ENCODE data around the gene FLNB.

The FLNB gene

DNA sequence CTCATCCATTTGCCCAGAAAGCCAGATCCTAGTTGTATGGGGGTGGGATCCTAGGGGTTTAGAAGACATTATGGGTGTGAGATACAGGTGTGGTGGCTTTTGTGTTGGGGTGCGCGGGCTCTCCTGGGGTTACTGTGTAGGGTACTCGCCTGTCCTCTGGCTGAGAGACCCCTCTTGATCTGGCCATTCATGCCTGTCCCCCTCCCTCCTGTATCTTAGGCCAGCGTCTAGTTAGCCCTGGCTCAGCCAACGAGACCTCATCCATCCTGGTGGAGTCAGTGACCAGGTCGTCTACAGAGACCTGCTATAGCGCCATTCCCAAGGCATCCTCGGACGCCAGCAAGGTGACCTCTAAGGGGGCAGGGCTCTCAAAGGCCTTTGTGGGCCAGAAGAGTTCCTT, 161.1 kb downstream of the FLNB start:
- DNase-seq = no peak

DNA sequence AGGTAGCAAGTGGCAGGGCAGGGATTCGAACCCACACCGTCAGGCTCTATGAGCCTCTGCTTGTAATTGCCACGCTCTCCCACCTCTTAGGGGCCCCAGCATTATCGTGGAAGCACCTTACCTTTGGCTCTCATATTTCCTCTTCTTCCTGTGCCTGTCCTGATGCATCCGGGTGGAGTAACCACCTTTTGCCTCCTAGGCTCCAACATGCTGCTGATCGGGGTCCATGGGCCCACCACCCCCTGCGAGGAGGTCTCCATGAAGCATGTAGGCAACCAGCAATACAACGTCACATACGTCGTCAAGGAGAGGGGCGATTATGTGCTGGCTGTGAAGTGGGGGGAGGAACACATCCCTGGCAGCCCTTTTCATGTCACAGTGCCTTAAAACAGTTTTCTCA, 162.2 kb downstream of the FLNB start:
- no peak for DNase-seq

DNA sequence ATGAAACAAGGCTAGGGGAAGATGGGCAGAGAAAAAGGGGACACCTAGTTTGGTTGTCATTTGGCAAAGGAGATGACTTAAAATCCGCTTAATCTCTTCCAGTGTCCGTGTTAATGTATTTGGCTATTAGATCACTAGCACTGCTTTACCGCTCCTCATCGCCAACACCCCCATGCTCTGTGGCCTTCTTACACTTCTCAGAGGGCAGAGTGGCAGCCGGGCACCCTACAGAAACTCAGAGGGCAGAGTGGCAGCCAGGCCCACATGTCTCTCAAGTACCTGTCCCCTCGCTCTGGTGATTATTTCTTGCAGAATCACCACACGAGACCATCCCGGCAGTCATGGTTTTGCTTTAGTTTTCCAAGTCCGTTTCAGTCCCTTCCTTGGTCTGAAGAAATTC, 162.9 kb downstream of the FLNB start:
- DNase-seq = no peak

DNA sequence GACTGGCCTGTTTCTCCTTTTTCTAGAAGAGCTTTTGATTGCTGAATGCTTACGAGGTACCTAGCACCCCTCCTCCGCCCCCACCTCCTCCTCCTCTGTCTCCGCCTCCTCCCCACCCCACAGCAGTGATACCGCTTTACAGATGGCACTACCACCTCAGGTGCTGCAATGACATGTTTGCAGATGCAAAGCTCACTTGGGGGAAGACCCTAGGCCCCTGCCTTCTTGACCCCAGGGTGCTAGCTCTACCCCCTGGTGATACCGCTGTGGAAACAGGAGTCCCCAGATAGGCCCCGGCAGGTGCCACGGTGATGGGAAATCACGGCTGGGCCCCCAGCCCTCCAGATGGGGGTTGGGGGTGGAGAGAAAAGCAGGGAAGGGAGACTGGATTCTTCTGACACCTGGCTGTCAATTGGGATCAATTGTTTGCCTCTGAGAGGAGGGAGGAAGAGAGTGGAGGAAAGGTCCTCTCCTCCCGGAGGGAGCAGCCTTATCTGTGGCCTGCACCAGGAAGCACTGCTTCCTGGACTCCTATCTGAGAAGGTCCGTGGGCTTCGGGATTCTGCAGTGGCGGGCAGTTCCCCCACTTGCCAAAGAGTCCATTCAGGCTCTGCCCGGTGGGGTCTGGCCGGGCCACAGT, 164.9 kb downstream of the FLNB start:
- DNase-seq = no peak

DNA sequence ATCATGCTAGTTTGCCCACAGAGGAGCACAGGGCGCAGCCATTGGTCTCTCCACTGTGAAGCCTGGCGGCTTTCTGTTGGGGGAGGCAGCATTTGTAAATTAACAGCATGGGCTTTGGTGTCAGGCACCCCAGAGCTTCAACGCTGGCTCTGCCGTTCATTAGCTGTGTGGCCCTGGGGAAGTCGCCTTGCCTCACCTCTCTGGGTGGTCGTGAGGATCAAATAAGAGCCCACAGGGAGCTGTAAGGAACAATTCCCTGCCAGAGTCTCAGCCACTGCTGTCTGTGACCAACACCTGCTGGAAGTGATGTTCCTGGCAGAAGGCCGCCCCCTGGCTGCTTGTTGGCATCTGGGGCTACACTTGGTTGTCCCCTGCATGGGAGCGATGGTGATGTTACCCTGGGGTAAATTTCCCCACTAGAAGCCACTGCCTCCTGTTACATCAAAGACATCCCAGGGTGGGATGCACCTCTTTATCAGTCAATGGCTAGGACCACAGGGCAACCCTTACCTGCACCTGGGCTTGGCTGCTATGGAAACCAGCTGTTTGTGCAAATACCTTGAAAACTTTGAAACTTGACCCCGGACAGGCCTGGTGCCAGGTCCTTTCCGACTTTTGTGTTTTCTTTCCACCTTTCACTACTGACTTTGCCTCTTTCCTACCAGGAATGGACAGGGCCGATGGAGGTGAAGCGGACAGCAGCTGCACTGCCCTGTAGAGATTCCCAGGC, 165.6 kb downstream of the FLNB start:
- peak; percentile 31 for DNase-seq

DNA sequence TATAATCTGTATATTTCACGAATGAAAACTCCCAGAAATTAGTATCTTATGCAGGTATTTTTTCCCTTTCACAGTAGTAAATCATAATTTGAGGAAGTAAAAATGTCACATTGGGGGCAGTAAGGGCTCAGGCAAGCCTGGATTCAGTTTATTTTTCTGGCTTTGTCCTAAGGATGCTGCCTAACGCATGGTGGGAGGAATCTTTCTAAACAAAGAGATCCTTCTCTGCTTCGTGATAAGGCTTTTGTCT, 166.9 kb downstream of the FLNB start:
- no peak for DNase-seq

DNA sequence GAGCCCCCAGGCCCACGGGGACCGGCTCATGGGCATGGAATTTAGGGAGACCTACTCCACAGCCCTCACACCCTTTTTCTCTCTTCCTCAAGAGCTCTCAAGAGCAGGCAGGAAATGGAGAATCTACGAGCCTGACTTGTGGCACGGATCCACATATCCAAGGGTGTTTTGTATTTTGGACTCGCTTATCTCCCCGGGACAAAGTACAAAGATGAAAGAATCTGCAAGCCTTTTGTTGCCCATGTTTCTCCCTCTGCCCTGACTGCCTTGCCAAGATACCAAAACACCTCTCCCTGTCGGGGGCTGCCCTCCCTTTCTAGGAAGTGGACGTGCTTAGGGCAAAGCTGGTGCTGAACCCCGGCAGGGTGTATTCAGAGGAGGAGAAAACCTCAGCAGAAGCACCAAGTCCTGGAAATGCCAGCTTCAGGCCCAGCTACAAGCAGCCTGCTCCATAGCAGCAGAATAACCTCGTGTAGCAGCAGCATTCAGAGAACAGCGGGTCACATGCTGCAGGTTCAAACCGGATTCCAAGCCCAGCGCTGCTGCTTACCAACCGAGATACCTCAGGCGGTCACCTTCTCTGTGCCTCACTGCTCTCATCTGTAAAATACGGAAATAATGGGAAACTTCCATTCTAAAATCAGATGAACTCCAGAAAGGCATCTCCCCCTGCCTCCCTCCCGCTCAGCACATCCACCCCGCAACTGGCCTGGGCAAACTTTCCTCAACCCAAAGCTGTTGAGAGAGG, 167.4 kb downstream of the FLNB start:
- DNase-seq = no peak

DNA sequence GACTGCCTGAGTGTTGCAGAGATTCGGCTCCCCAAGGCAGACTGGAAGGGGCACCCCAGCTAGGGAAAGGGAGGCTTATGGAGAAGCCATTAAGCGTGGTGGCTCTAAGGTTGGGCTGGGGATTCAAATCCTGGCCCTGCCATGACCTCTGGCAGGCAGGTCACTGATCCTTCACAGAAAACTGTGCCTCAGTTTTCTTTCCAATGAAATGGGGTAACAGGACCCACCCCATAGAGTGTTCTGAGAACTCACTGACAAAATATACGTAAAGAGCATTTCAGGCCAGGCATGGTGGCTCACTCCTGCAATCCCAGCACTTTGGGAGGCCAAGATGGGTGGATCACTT, 167.9 kb downstream of the FLNB start:
- no peak for DNase-seq

DNA sequence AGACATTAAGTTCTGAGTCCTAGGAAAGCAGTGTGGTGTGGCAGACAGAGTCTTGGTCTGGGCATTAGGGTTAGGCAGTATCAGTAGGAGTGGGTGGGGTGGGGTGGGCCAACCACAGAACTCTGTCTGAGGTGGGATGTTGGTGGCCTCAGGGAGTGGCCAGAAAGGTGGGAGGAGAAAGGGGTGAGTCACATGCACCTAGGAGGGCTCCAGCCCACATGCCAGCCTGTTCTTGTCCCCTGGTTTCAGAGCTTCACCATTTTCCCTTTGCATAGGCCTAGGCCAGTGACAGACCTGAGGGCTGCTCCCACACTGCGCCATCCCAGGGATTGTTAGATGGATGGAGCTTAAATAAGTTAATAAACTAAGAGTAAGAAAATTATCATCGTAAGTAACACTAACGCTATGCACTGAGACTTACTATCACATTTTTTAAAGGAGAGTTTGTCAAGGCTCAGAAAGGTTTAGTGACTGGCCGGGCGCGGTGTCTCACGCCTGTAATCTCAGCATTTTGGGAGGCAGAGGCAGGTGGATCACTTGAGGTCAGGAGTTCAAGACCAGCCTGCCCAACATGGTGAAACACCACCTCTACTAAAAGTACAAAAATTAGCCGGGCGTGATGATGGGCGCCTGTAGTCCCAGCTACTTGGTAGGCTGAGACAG, 168.7 kb downstream of the FLNB start:
- DNase-seq = no peak

DNA sequence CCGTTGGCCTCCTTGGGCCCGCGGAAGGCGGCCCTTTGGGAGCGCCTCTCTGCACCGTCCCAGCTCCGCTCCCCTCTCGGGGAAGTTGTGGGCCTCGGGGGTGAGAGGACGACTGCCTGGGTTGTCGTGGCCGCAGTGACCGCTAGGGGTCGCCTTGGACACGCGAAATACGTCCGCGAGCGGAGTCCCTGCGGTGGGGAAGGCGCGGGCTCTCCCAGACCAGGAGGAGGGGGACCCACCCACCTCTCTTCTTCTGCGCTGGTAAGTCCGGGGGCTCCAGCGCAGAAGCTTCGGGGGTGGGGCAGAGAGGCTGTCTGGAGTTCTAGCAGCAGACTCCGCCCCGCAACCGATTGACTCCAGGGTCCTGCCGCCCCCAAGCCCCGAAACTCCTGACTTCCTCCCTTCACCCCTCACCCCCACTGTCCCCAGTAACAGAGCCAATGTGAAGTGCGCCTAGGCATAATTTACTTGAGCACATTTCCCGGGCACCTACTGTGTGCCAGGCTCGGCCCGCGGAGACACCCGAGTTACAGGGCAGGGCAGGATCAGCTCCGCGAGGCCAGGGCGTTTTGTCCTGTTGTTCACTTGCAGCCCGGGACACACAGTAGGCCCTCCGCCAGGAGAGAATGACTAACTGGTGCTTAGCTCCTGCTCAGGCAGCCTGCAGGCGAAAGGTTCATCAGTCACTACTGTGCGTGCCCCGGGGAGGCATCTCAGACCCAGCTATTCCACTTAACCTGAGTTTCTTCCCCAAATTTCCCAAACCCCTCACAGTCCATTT, 169.7 kb downstream of the FLNB start:
- peak; percentile 91 for DNase-seq

DNA sequence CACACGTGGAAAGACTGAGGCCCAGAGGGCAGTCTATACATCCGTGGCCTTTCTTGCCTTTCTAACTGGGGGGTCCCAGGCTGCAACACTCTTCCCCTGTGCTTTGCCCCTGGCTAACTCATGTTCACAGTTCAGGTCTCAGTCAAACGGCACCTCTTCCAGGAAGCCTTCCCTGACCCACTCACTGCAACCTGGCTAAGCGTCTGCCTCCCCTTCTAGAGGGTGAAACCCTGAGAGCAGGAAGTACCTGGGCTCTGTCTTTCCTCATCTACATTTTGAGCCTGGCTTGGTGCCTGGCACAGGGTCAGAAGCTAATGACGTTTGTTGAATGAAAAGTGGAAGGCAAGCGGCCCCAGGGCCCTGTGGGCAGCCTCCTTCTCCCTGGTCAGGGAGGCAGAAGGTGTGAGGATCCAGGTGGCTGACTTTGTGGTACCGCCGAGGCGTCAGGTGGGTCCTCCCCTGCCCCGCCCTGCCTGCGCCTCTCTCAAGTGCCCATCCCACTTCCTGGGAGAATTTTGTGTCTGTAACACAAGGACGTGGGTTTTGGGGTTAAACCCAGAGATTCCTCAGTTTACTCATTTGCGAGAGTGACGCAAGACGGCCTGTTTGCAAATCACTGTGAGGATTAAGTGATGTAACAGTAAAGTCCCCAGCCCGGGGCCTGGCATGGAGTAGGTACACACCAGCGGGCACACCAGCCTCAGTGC, 170.5 kb downstream of the FLNB start:
- DNase-seq = peak; percentile 64

DNA sequence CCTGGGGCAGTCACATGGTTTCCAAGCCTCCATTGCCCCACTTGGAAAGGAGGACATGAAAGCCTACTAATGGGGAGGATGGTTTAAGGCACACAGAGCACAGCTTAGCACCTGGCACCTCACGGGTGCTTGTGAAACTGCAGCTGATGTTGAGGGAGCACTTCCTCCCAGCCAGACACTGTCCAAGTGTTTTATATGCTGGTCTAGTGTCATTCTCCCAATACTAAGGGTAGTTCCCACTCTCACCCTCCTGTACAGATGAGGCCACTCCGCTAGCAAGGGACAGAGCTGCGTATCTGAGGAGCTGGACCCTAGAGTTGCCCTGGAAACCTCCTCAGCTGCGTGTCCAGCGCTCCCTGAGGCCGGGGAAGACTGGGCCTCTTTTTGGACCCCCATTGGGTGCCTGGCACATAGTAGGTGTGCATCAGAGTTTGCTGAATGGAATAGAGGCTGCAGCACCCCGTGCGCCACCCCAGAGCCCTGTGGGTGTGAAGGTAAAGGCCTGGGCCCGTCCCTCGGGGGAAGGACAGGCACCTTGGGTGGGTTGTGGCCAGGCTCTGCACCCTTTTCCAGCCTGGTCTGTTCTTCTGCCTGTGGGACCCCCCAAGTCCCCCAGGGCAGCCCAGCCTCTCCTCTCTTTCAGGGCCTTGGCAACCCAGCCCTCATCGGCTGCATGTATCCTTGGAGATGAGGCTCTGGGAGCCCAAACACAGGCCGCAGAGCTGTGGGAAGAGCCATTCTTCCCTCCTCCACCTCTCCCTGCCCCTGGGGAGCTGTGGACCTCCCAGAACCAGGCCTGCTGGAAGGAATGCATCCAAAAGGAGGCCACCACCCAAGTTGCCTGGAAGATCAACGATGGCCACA, 171.2 kb downstream of the FLNB start:
- DNase-seq = no peak

DNA sequence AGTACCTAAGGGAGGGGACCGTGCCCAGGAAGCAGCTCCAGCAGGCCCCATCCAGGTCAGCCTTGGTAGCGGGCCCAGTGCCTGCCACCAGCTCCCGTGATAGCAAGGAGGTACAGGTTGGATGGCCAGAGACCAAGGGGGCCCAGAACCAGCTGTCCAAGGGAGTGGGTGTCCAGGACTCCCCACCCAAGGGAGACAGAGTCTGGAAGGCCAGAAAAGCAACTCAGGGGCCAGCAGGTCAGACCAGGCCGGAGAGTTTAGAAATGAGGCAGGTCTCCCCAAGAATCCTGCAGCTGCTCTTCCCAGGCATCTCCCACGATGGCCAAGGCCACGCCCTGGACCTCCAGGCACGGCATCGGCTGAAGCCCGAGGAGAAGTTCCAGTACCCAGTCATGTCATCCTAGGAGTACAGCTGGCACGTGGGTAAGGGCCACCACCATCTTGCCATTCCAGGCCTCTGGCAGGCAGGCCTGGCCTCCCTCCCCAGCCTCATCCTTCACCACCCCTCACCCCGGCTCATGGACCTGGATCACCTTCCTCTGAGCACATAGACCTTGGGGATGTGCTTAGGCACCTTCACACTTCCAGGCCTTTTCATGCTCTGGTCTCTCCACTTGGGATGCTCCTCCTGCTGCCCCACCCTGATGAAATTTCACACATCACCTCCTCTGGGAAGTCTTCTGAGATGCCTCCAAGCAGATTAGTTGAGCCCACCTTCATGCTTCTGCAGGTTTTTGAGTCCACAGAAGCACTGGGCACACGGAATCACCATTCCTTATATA, 172.1 kb downstream of the FLNB start:
- DNase-seq = no peak

DNA sequence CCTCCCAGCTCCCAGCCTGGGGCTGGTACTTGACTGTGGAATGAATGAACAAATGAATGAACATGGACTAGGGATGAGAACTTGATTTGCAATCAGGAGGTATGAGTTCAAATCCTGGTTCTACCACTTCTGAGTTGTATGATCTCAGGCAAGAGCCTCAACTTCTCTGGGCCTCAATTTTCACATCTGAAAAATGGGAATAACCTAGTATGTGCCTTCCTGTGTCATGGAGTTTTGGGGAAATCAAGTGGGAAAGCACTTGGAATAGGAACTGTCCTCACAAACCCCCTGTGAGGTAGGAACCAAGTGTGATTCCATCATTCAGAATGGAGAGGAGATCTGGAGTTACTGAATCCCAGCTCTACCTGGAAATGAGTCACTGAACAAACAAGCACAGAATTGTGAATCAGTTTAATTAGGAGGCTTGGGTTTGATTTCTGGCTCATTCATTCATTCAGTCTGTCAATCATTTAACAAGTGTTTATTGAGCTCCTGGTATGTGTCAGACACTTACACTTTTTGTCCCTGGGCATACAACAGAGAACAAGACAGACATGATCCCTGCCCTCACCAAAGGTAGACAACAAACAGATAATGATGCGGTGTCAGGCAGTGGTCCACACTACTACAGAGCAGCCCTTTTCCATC, 172.8 kb downstream of the FLNB start:
- no peak for DNase-seq

DNA sequence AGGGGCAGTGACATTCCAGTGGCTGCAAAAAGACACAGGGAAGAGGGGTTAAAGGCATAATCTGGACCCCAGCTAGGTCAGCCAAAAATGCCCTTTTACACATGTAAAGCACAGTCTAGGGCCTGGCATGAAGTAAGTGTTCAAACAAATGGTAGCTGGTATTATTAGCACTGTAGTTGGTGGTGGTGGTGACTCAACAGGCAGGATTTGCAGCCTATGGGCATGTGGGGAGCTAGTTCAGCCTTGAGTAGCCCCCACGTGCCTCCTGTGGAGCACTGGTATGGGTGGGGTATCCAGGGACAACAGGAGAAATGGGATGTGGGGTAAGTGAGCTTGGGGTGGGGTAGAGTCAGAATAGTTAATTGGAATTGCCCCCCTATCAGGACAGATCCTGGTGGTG, 175.0 kb downstream of the FLNB start:
- DNase-seq = no peak

DNA sequence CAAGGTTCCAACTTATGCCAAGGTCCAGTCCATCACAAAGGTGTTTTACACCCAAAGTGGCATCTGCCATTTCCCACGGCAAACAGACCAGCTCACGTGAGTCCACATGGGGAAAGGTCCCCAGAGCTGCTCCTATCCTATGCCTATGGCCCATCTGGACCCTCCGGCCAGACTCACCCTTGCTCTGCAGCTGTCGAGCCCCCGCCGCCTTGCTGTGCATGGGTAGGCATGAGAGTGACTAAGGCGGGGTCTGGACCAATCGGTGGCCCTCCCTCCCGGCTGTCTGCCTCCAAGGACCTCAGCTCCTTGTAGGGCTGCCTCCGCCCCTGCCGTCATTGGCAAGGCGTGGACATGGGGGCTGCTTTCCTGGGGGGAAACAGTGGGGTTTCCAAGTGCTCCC, 175.7 kb downstream of the FLNB start:
- DNase-seq = no peak

DNA sequence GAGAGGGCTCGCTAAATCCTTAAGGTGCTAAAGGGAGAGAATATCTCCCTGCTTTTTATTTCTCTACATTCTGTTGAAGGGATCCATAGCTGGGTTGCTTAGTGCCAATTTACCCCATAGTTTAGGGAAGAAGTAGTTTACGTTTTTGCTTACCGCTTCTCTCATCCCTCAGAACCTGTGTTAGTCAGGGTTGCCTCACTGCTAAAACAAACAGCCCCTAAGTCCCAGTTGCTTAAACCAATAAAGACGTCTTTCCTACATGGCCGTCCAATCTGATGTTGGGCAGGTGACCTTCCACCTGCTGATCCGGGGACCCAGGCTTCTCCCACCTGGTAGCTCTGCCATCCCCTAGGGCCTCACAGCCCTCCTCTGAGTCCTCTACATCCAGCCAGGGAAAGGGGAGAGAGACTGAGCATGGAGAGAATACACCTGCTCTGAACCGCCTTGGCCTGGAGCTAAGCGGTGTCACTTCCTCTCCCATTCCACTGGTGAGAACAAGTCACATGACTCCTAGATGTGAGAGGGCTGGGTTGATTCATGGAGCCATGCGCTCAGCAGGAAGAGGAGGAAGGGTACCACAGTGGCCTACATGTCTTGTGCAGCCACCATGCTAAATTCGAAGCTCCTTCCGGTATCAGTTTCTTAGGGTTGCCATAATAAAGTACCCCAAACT, 176.2 kb downstream of the FLNB start:
- no peak for DNase-seq

DNA sequence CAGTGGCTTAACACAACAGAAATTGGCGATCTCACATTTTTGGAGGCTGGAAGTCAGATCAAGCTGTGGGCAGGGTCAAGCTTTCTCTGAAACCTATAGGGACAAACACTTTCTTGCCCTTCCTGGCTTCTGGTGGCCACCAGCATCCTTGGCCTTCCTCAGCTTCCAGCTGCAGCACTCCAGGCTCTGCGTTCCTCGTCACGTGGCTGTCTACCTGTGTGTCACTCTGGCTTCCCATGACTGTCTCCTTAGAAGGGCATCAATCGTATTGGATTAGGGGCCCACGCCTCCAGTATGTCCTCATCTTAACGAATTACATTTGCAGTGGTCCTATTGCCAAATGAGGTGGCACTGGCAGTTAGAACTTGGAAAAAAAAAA, 176.7 kb downstream of the FLNB start:
- no peak for DNase-seq

DNA sequence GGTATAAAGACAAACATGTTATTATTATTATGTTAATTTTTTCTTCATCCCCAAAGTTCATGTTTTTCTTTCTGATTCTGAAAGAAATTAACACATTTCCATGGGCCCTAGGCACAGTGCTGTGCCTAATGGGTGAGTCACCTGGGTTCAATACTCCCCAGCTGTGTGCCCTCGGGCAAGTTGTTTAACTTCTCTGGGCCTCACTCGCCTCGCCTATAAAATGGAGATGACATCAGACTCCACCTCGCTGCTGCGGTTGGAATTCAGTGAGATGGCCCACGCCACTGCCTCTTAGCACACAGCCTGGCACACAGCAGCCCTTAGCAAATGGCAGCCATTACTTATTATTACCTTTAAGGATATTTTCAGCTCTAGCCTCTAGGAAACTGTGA, 179.9 kb downstream of the FLNB start:
- DNase-seq = no peak
